Testis (tissue), 3 donors: ENCODE results near the gene CRTAC1. TPM values are rescaled to one million over a fixed set of nuclear protein-coding genes. Genes with fewer than 3 reads are reported as not detected.

Experiments used
- DNase-seq: peaks from one replicate; pipeline ENCODE4 v3.0.0-alpha.2; 2019
- H3K27ac ChIP-seq, 2 donors: fragments of 200-600 bp; sonication (generic); one replicate each; pipeline ENCODE4 v1.5.1; 2019
- H3K27me3 ChIP-seq: fragments of 200-600 bp; sonication (generic); one replicate; pipeline ENCODE4 v1.5.1; 2019
- H3K36me3 ChIP-seq: fragments of 200-600 bp; sonication (generic); one replicate; pipeline ENCODE4 v1.5.1; 2017; ENCODE audit warnings: low read depth; ENCODE audit errors: missing control alignments
- H3K4me1 ChIP-seq: fragments of 200-600 bp; sonication (generic); one replicate; pipeline ENCODE4 v1.5.1; 2019
- H3K4me3 ChIP-seq, 2 donors: fragments of 200-600 bp; sonication (generic); one replicate each; pipeline ENCODE4 v1.5.1; 2017 to 2019
- H3K9me3 ChIP-seq: fragments of 200-600 bp; sonication (generic); one replicate; pipeline ENCODE4 v1.5.1; 2017
- CTCF ChIP-seq, 3 experiments: fragments of 450-650 bp in 2 of 3; fragments of 200-600 bp in 1 of 3; sonication (generic) in 1 of 3; IDR thresholded peaks; one replicate each; pipeline ENCODE4 v1.5.1; 2016 to 2019; ENCODE audit warnings: antibody characterized with exemption in 3 of 3, mild to moderate bottlenecking in 2 of 3, moderate library complexity in 1 of 3
- POLR2A ChIP-seq: fragments of 450-650 bp; IDR thresholded peaks from one replicate; pipeline ENCODE4 v1.6.1; 2017; ENCODE audit warnings: antibody characterized with exemption, mild to moderate bottlenecking, moderate library complexity
- WGBS, 2 donors: methylation state at CpG; one replicate each; pipeline ENCODE4 v1.1.5; 2018; 5-methylcytosine and 5-hydroxymethylcytosine counted together
- intact Hi-C: fragments of 100-400 bp; cut with DNase I; formaldehyde crosslinking; loops from one replicate; pipeline ENCODE4 v1.15.1; 2023; ENCODE audit warnings: low total_unique reads
- polyA plus RNA-seq: library from polyadenylated mRNA; stranded (reverse); fragments of 350-450 nt; fragmentation: Illumina TruSeq; extraction: RNeasy Lipid Tissue Mini Kit (QIAGEN cat#74804); gene quantifications from one replicate; pipeline ENCODE4 v1.2.3, GENCODE V29; 2014; ENCODE audit warnings: low read depth, low replicate concordance; ENCODE audit not compliant: insufficient read depth
- total RNA-seq, 2 donors: library from RNA; depleted of rRNA; stranded (reverse); fragments of >200 nt; gene quantifications; one replicate each; pipeline ENCODE4 v1.2.3, GENCODE V29; 2016

CRTAC1 gene
- total and polyA plus RNA-seq, 3 donors from 2014 or later, result 7.5 to 12.2 (median 11.5) TPM

- DNase-seq, result no peak
- Histone ChIP-seq H3K4me1 (peaks cover 6% of the 10 kb centered on the region), H3K27me3 (no peaks in the 10 kb centered on the region), H3K36me3 (no peaks in the 10 kb centered on the region), H3K4me3 (no peak overlapping the region), H3K27ac (no peak overlapping the region), H3K9me3 (no peaks in the 10 kb centered on the region)
- intact Hi-C loops, result no loop called here
- 88 to 89% methylated on average over 11 of the region's 13 CpGs for WGBS, 2 donors
- no peak for TF ChIP-seq CTCF (IDR thresholded peaks at IDR 0.05)
- TF ChIP-seq POLR2A, result no peak
Observed at GRCh38 chr10:97926055-97926454, 104.4 kb downstream of the CRTAC1 start.

- no peaks in the 10 kb centered on the region for H3K27me3 ChIP-seq
- 87 to 88% methylated on average over 11 of the region's 11 CpGs for WGBS, 2 donors
- peaks cover 7% of the 10 kb centered on the region for H3K4me1 ChIP-seq
- DNase-seq, result no peak
- intact Hi-C loops, result no loop called here
- H3K27ac ChIP-seq, result no peak overlapping the region
- H3K9me3 ChIP-seq, result no peaks in the 10 kb centered on the region
- H3K36me3 ChIP-seq, result no peaks in the 10 kb centered on the region
- H3K4me3 ChIP-seq, result no peak overlapping the region
- no peak for TF ChIP-seq POLR2A
- TF ChIP-seq CTCF (IDR thresholded peaks at IDR 0.05), result no peak
Observed at GRCh38 chr10:97925308-97925938, 105.0 kb downstream of the CRTAC1 start.

DNA sequence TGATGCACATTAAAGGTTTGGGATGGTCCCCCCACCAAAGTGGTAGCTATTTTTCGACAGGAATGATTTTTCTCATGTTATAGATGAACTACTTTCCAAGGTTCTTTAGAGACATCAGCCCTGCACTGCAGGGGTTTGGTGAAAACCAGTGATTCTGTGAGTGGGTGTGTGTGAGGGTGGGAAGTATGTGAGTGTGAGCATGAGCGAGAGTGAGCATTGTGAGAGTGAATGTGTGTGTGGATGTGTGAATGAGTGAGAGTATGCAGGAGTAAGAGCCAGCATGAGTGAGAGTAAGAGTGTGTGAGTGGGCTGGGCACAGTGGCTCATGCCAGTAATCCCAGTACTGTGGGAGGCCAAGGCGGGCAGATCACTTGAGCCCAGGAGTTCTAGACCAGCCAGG lies 105.7 kb downstream of the CRTAC1 start:
- no peaks in the 10 kb centered on the region for H3K27me3 ChIP-seq
- H3K4me3 ChIP-seq, result no peak overlapping the region
- H3K27ac ChIP-seq, result no peak overlapping the region
- intact Hi-C loops, result no loop called here
- 66 to 70% methylated on average over 3 of the region's 3 CpGs for WGBS, 2 donors
- H3K9me3 ChIP-seq, result no peaks in the 10 kb centered on the region
- DNase-seq, result no peak
- H3K36me3 ChIP-seq, result no peaks in the 10 kb centered on the region
- peaks cover 7% of the 10 kb centered on the region for H3K4me1 ChIP-seq
- TF ChIP-seq POLR2A, result no peak
- TF ChIP-seq CTCF (IDR thresholded peaks at IDR 0.05), result no peak

GRCh38 chr10:97923476-97923875 lies 106.9 kb downstream of the CRTAC1 start:
- 89 to 90% methylated on average over 4 to 5 of the region's 5 CpGs for WGBS, 2 donors

More at GRCh38 chr10:97923476-97923875, 106.9 kb downstream of the CRTAC1 start:
- Histone ChIP-seq H3K27me3 (no peaks in the 10 kb centered on the region), H3K4me3 (no peak overlapping the region), H3K4me1 (peaks cover 7% of the 10 kb centered on the region), H3K9me3 (no peaks in the 10 kb centered on the region), H3K36me3 (no peaks in the 10 kb centered on the region), H3K27ac (no peak overlapping the region)
- no peak for TF ChIP-seq POLR2A
- TF ChIP-seq CTCF (IDR thresholded peaks at IDR 0.05), result no peak
- intact Hi-C loops, result no loop called here
- DNase-seq, result no peak
